ENCODE measurements around the gene CAPN11. TPM values are rescaled to one million over a fixed set of nuclear protein-coding genes. Genes with fewer than 3 reads are reported as not detected.
"Not testable (repeated sequence)": the region's sequence is repeated elsewhere in the genome, so short reads cannot be mapped to it uniquely, and the experiment has no call there.

CAPN11 gene
- polyA plus RNA-seq, 1 donor from 2014 or later, result not detected

GRCh38 chr6:44181784-44182183 lies 23.2 kb downstream of the CAPN11 start:
- not testable (repeated sequence) for H3K4me3 ChIP-seq (ENCODE audit: low read length); H3K27ac ChIP-seq (ENCODE audit: low read length); H3K9me2 ChIP-seq (ENCODE audit: insufficient read depth, low read length); H2AFZ ChIP-seq (ENCODE audit: low read depth, low read length); H3K9ac ChIP-seq (ENCODE audit: low read length); H3K36me3 ChIP-seq (ENCODE audit: insufficient read depth, low read length); H3F3A ChIP-seq (ENCODE audit: insufficient read depth, low read length, poor library complexity, severe bottlenecking); H3K79me2 ChIP-seq (replicated peaks; ENCODE audit: insufficient read depth, low read length); H3K4me2 ChIP-seq (ENCODE audit: low read length); H3K9me3 ChIP-seq (ENCODE audit: low read length); H3K27me3 ChIP-seq (ENCODE audit: insufficient read depth, low read depth, low read length); H4K20me1 ChIP-seq (ENCODE audit: insufficient read depth)

GRCh38 chr6:44182911-44183390 lies 24.3 kb downstream of the CAPN11 start:
- Histone ChIP-seq H4K20me1 (ENCODE audit: insufficient read depth) (no peaks in the 10 kb centered on the region), H3K27me3 (ENCODE audit: insufficient read depth, low read depth, low read length) (no peaks in the 10 kb centered on the region), H3K4me2 (ENCODE audit: low read length) (no peak overlapping the region), H3F3A (ENCODE audit: insufficient read depth, low read length, poor library complexity, severe bottlenecking) (no peaks in the 10 kb centered on the region), H3K79me2 (replicated peaks; ENCODE audit: insufficient read depth, low read length) (no peaks in the 10 kb centered on the region), H3K36me3 (ENCODE audit: insufficient read depth, low read length) (no peaks in the 10 kb centered on the region), H3K9me3 (ENCODE audit: low read length) (no peaks in the 10 kb centered on the region), H3K27ac (ENCODE audit: low read length) (no peak overlapping the region), H2AFZ (ENCODE audit: low read depth, low read length) (no peak overlapping the region), H3K9ac (ENCODE audit: low read length) (no peak overlapping the region), H3K9me2 (ENCODE audit: insufficient read depth, low read length) (no peaks in the 10 kb centered on the region), H3K4me3 (ENCODE audit: low read length) (no peak overlapping the region)
- TF ChIP-seq POLR2AphosphoS5 (IDR thresholded peaks at IDR 0.05), result no peak
- TF ChIP-seq CTCF (IDR thresholded peaks at IDR 0.05; ENCODE audit: poor library complexity, severe bottlenecking), result no peak
- TF ChIP-seq TAF1 (IDR thresholded peaks at IDR 0.05; ENCODE audit: low read depth), result no peak
- no peak for TF ChIP-seq RAD21 (conservative IDR thresholded peaks at IDR 0.05)
- TF ChIP-seq MXI1 (conservative IDR thresholded peaks at IDR 0.05; ENCODE audit: poor library complexity, severe bottlenecking), result no peak
- no peak for TF ChIP-seq SMC3 (conservative IDR thresholded peaks at IDR 0.05; ENCODE audit: poor library complexity)
- no peak for TF ChIP-seq EP300 (conservative IDR thresholded peaks at IDR 0.05; ENCODE audit: poor library complexity, severe bottlenecking)
- no peak for TF ChIP-seq EZH2 (IDR thresholded peaks at IDR 0.05; ENCODE audit: borderline replicate concordance, insufficient read depth, low read length, poor library complexity, severe bottlenecking)
- TF ChIP-seq REST (IDR thresholded peaks at IDR 0.05; ENCODE audit: borderline replicate concordance), result no peak

GRCh38 chr6:44183783-44184182 lies 25.2 kb downstream of the CAPN11 start:
- Histone ChIP-seq H3K9me2 (ENCODE audit: insufficient read depth, low read length) (no peaks in the 10 kb centered on the region), H3K4me3 (ENCODE audit: low read length) (no peak overlapping the region), H3K9ac (ENCODE audit: low read length) (no peak overlapping the region), H3K27ac (ENCODE audit: low read length) (no peak overlapping the region), H3F3A (ENCODE audit: insufficient read depth, low read length, poor library complexity, severe bottlenecking) (no peaks in the 10 kb centered on the region), H2AFZ (ENCODE audit: low read depth, low read length) (no peak overlapping the region), H4K20me1 (ENCODE audit: insufficient read depth) (no peaks in the 10 kb centered on the region), H3K36me3 (ENCODE audit: insufficient read depth, low read length) (no peaks in the 10 kb centered on the region), H3K79me2 (replicated peaks; ENCODE audit: insufficient read depth, low read length) (no peaks in the 10 kb centered on the region), H3K27me3 (ENCODE audit: insufficient read depth, low read depth, low read length) (no peaks in the 10 kb centered on the region), H3K4me2 (ENCODE audit: low read length) (no peak overlapping the region), H3K9me3 (ENCODE audit: low read length) (no peaks in the 10 kb centered on the region)
- TF ChIP-seq SMC3 (conservative IDR thresholded peaks at IDR 0.05; ENCODE audit: poor library complexity), result no peak
- no peak for TF ChIP-seq REST (IDR thresholded peaks at IDR 0.05; ENCODE audit: borderline replicate concordance)
- no peak for TF ChIP-seq EP300 (conservative IDR thresholded peaks at IDR 0.05; ENCODE audit: poor library complexity, severe bottlenecking)
- no peak for TF ChIP-seq CTCF (IDR thresholded peaks at IDR 0.05; ENCODE audit: poor library complexity, severe bottlenecking)
- no peak for TF ChIP-seq RAD21 (conservative IDR thresholded peaks at IDR 0.05)
- no peak for TF ChIP-seq MXI1 (conservative IDR thresholded peaks at IDR 0.05; ENCODE audit: poor library complexity, severe bottlenecking)
- TF ChIP-seq EZH2 (IDR thresholded peaks at IDR 0.05; ENCODE audit: borderline replicate concordance, insufficient read depth, low read length, poor library complexity, severe bottlenecking), result no peak

Measured in neural cell (in vitro differentiated cells).